HL-60/S4 (cell line): ENCODE data around the gene KRT72.
"Not testable (repeated sequence)": the region's sequence is repeated elsewhere in the genome, so short reads cannot be mapped to it uniquely, and the experiment has no call there.

Experiments
- in situ Hi-C: fragments of 300-500 bp; cut with MboI; formaldehyde crosslinking; loops from 2 replicates; pipeline ENCODE4 v1.14.3; 2022; ENCODE audit warnings: low sequenced_read_pairs

Gene KRT72

DNA sequence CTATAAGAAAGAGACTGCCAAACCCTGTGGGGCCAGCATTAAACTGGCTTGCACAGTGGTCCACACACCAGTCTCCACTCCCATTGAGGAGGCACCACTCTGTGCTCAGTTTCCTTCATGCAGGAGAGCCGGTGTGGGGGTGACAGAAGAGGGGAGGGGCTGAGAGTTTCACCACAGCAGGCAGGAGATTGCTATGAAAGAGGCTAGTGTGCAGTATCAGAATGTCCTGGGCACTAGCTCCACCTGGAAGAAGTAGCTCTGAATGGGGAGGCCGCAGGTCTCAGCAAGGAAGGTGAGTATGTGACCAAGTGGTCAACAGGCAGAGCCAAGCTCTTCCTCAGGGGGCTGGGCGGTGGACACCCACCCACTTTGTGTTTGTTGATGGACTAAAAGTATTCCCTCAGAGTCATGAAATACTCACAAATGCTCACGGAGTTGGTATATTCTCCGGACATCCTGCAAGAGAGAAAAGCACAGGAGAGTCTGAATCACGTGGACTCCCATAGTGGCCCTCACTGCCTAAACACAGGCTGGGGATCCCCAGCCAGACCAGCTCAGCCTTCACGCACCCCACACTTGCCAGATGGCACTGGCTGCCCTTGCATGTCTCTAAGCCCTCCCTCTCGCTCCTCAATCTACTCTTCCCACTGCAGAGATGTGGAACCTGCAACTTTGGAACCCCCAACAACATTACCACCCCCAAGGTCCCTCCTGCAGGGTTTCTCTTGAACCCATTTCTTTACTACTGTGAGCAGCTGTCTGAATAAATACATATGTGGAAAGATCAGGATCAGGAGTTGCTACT lies 7.8 kb upstream of the KRT72 start:
- in situ Hi-C loops = no loop called here

DNA sequence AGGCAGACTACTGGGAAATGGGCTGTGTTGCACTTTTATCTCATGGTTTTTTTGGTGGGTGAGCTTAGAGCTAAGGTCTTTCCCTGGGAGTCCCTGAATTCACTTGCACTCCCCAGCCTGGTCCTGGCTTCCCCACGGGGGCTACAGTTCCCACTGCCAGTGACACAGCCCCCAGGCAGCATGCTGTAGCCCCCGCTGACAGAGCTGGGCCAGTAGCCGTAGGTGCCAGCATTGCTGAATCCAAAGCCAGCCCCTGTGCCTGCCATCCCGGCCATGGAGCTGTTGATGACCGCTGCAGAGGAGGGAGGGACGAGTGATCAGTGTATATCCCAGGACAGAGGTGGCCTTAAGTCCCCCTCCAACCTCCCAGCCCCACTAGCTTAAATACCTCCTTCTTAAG lies 6.9 kb upstream of the KRT72 start:
- in situ Hi-C loops = no loop called here

DNA sequence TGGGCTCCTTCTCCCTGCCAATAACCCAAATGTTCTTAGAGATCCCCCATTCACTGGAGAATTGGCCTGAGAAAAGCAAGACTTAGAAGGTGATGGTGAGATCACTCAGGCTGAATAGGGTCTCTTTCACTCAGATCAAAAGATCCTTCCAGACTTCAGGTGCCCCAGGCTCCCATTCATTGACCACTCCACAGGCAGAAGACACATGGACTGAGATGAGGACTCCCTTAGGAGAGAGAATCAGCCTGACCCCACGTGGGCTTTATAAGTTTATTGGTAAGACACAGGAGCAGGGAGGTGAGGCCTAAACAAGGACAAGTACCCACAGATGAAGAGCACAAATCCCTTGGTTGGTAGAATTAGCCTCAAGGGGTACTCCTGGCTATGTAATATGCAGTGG lies 6.1 kb upstream of the KRT72 start:
- in situ Hi-C loops = no loop called here

DNA sequence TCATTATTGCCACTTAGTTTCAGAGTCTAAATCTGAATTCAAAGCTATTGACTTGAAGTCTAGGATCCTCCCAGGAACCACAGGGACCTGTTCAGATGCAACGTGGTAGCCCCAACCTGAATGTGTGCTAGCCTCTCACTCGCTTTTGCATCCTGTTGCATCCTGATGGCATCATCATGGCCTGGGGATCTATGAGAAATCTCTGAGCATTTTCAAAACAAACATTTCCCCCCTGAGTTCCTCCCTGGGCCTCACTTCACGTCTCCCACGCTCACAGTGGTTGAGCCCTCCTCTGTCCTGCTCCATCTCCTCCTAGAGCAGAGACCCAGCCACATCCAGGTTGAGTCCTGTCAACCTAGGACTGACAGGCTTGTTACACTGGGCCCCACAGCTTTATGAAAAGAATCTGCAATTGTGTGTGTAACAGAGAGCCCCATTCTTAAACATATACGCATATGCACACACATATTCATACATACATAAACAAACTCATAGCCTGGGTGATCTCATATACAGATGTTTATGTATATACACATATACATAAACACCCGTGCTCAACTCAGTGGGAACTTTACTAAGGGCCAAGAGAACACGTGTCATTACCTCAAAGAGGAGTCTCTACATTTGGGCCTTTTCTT lies 5.4 kb upstream of the KRT72 start:
- in situ Hi-C loops = no loop called here

DNA sequence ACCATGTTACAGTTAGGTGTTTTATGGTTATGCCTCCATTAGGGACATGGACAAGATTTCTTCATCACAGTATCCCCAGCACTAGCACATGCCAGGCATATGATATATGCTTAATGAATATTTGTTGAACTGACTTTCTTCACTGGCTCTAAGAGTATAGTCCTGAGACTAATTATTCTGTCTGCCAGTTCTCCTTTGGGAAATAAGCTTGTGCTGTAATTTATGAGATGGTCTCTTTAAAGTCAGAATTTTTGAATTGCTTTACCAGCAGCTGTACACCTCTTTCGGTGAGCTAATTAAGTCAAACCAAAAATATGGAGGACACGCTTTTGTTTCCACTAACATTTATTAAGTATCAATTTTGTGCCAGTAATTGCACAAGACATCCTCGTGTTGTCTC lies 4.8 kb upstream of the KRT72 start:
- in situ Hi-C loops = no loop called here

DNA sequence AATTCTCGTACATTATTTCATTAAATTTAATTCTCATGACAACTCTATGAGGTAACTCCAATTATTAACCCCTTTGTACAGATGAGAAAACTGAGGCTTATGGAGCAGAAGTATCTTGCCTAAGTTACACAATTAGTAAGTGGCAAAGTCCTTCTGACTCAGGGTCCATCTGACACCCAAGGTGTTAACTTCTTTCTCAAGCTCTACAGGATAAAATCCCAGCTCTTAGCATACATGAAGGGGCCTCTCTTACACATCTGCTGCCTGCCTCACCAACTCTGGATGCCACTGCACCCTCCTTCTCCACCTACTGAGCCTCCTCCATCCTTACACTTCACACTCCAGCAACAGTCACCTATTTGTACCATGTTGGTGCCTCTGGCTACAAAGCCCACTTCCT lies 4.3 kb upstream of the KRT72 start:
- in situ Hi-C loops = no loop called here

DNA sequence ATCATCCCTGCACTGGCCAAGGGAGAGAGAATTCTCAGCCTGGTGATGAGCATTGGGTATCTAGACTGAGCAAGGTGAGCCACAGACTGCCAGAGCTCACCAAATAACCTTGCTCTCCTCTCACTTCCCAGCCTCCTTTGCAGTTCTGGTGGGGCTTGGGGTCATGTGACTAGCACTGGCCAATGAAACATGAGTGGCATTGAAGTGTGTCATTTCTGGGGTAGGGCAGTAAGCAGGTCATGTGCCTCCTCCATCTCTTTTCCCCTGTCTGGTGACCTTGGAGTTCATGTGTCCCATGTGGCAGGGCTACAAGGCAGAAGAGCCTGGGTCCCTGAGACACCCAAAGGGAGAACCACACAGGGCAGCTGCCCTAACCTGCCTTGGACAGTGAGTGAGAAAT lies 3.6 kb upstream of the KRT72 start:
- in situ Hi-C loops = no loop called here

DNA sequence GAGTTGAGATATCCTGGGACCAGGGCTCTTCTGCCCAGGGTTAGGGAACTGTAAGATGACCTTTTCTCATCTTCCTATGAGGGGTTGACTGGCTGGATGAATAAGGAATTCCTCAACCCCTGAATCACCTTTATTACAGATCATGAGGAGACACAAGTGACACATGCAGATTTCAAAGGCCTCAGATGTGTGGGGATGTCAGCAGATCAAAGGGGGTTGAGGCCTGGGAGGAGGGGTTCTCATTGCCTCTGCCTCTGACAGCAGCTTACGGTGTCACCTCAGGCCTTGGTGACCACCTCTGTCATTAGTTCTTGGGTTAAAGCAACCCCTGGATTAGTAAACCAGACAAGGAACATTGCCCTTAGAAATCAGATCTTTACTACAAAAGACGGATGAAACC lies 2.1 kb upstream of the KRT72 start:
- in situ Hi-C loops = no loop called here

DNA sequence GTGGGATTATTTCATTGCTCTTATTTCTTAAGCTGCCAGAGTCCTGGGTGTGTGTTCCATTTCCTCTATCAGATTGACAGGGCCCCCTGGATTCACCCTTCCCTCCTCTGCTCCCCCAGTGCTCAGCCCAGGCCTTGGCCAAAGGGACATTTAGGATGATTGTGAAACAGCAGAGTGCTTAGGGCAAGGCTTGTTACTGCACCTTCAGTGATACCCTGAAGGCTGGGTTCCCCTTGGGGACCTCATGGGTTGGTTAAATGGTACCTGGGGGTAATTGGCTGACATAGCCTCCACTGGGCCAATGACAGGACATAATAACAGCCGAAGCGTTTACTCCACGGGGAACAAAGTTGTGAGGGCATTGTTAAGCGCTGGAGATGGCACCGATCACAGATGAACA lies 1.3 kb upstream of the KRT72 start:
- in situ Hi-C loops = no loop called here

DNA sequence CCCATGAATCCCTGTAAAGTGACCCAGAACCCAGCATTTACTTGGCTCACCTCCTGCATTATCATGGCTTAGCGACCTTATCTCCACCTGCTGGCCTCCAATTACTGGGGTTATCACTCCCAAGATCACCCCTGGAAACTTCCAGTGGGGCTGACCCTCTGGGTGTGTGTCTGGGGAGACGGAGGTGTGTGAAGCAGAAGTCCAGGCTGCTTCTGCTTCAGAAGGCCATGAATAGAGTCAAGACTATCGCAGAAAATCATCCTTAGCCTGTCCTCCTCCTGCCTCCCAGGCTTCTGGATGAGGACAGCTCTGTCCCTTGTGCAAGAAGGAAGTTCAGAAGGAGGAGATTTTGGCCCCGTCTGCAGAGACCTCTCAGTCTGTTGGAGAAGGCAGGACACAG lies 408 bp upstream of the KRT72 start:
- in situ Hi-C loops = no loop called here

DNA sequence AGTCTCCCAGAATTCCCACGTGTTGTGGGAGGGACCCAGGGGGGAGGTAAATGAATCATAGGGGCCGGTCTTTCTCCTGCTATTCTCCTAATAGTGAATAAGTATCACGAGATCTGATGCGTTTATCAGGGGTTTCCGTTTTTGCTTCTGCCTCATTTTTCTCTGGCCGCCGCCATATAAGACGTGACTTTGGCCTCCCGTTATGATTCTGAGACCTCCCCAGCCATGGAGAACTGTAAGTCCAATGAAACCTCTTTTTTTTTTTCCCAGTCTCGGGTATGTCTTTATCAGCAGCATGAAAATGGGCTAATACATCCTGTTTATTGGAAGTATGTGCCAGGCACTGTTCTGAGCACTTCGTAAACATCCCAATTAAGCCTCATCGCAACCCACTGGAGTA lies 788 bp downstream of the KRT72 start:
- in situ Hi-C loops = no loop called here

DNA sequence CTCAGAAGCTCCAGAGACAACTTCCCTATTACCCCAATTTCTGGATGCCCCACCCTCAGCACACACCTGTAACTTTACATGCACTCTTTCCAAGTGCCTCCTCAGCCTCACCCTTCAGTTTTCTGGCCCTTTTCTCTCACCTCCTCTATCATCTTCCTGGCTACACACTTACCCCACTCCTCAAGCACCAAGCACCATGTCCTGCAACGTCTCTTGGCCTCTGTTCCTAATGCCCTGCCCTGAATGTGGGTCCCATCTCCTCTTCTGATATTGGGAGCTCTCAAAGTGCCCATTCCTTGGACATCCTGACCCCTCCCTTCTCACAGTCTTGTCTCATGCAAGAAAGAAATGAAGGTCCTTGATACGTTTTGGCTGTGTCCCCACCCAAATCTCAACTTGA lies 1.2 kb downstream of the KRT72 start:
- in situ Hi-C loops = no loop called here

DNA sequence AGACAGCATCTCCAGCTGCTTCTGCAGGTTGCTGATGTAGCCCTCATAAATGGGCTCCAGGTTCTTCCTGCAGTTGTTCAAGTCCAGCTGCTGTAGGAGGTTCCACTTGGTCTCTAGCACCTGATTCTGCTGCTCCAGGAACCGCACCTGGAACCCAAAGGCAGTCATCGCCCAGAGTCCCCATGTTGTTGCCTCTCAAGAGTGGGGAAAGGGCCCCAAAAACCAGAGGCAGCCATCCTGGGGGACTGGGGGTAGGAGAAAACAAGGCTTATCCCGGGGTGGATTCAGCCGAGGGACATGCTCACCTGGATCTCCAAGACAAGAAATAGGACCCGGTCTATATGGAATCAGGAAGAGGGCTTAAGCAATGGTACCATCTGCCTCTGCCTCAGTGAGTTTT lies 2.3 kb downstream of the KRT72 start:
- in situ Hi-C loops = no loop called here

DNA sequence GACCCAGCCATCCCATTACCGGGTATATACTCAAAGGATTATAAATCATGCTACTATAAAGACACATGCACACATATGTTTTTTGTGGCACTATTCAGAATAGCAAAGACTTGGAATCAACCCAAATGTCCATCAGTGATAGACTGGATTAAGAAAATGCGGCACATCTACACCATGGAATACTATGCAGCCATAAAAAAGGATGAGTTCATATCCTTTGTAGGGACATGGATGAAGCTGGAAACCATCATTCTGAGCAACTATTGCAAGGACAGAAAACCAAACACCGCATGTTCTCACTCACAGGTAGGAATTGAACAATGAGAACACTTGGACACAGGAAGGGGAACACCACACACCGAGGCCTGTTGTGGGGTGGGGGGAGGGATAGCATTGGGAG lies 7.0 kb downstream of the KRT72 start:
- in situ Hi-C loops = not testable (repeated sequence)

DNA sequence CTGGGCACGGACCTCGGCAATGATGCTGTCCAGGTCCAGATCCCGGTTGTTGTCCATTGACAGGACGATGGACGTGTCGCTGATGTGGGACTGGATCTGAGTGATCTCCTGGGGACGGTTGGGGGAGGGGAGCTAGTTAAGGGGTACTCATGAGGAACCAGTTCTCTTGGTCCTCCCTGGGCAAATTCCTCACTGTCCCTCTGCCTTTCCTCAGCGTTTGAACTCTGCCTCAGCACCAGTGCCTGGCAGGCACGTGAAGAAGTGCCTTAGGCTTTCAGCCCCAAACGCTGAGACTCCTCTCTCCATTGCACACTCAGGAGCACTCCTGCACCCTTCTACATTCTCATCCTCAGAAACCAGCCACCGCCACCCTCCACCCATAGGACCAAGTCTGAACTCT lies 9.7 kb downstream of the KRT72 start:
- in situ Hi-C loops = no loop called here

DNA sequence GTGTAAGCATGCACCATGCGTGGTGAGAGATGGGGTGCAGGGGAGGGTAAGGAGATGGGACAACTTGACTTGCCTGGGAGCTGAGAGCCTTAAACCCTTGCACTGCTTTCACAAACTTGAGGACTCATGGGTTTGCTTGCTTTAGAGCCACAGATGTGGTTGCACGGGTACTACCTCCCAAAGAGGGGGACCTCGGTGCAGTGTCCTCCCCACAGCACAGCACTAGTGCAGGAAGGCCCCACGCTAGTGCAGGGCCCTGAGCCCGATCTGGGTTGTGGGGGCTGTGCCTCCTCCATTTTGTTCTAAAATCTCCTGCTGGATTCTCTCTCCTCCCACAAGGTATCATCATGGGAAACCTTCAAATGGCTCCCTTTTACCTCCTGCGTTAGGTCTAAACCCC lies 11.2 kb downstream of the KRT72 start:
- in situ Hi-C loops = no loop called here

DNA sequence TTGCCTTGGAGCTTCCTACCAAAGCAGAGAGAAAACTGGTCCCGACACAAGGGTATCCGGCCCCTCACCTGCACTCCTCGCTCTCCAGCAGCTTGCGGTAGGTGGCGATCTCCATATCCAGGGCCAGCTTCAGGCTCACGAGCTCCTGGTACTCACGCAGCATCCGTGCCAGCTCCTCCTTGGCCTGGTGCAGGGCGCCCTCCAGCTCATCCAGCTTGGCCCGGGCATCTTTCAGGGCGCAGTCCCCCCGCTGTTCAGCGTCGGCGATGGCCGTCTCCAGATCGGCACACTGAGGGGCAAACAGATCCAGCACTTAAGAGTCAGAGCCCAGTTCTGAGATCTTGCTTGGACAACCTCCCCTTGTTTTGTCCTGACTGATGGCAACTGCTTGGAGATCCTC lies 13.7 kb downstream of the KRT72 start:
- in situ Hi-C loops = no loop called here

DNA sequence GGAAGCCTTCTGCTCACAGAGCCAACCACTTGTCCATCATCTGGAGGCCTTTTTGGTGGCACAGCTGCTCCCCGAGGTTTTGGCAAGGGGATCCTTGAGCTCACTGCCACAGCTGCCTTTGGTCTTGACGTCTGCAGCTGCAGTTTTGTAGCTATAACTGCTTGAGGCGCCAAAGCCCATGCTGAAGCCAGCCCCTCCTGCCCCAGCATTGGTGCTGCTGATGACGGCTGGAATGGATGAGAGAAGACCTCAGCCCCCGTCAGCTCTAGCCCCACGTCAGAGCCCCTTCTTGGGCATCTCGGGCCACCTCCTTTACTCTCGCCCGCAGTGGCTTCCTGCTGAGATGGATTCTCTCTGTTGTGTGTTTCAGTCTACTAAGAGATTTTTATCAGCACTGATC lies 15.3 kb downstream of the KRT72 start:
- in situ Hi-C loops = no loop called here

DNA sequence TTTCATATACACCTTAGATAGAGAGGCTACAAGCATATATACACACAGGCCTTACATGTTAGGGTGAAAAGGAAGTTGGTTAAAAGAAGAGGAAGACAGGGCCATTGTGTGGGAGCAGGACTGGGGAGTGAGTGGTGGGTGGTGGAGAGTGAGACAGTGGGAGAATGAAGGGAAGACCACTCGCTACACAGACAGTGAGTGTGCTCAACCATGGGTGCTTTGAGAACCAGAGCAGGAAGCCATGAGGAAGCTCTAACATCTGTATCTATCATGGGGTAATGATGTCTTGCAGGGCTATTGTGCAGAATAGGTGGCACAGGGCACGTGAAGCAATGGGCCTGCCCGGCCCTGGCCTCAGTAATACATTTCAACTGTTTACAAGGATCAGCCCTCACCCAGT lies 16.2 kb downstream of the KRT72 start:
- in situ Hi-C loops = no loop called here

DNA sequence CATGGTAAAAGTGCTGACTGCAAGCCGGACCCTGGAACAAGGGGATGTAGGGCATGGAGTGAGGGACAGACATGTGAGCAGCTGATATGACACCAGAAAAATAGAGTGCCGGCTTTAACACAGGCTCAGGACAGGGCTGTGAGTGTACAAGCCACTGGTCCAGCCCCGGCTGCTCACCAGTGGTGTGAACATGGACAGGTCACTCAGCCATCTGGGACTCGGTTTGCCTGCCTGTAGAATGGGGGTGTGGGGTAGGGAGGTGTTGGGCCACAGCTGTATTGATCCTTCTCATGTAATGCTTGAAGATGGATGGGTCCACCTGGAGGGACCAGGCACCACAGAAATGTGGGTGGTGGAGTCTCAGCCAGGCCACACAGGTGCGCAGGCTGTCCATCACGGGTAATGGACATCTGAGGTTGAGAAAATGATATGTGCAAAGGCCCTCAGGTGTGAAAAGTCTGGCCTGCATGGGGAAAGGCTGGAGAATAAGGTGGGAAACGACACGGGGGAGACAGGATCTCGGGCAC lies 17.0 kb downstream of the KRT72 start:
- in situ Hi-C loops = loop anchor here (5.0 kb wide), 1 partner anchor 293 kb away; no protein-coding TSS in a partner anchor

DNA sequence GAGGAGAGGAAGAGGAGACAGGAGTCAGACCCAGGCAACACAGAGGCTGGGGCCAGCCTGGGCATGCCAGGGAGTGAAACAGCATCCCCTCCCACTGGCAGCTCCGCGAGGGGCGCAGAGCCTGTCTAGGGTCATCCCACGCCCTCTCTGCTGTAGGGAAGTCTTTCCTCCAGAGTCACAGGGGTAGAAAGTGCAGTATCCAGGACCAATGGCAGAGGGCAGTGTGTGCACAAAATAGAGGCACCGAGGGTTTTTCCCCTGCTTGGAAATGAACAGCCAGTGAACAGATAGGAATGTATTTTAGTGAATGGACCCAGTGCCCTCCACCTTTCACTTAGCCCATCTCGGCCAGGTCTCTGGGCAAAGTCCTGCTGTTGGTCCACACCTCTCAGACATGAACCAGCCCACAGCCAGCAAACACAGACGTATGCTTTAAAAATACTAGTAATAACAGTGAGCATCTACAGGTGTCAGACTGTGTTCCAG lies 18.2 kb downstream of the KRT72 start:
- in situ Hi-C loops = loop anchor here (5.0 kb wide), 1 partner anchor 294 kb away; no protein-coding TSS in a partner anchor

DNA sequence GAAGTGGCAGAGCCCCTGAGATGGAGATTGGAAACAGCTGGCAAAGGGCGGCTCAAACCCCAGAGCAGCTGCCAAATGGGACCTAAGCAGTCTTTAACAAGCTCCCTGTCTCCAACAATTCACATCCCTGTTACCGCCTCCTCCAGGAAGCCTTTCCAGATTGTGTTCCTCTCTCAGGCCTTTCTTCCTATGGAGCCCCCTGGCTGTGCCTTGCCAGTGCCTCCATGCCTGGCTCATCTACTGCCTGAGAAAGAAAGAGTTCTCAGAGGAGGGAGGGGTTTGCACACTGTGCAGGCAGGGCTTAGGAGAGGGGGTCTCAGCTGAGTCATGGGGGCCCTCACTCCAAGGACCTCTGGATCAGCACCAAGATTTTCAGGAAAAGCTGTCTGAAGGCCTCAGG lies 18.8 kb downstream of the KRT72 start:
- in situ Hi-C loops = loop anchor here (5.0 kb wide), 1 partner anchor 295 kb away; no protein-coding TSS in a partner anchor
